B cell (primary cell): ENCODE measurements around the gene CIZ1. TPM values are rescaled to one million over a fixed set of nuclear protein-coding genes. Genes with fewer than 3 reads are reported as not detected.

Experiments
- ATAC-seq: fragments of 200-7000 bp; cut with Tn5 transposase; one replicate; pipeline ENCODE4 v1.10.0; 2021; ENCODE audit warnings: low read depth, mild to moderate bottlenecking, moderate number of reproducible peaks, moderate library complexity
- CTCF ChIA-PET: fragments of 350-600 bp; sonication (Branson Sonifier 250); formaldehyde crosslinking; loops from one replicate; lab custom pipeline; 2021; ENCODE audit warnings: antibody characterized with exemption, inconsistent platforms; lab: Charles Lee
- POLR2A ChIA-PET: fragments of 350-600 bp; sonication (Branson Sonifier 250); formaldehyde crosslinking; loops from one replicate; lab custom pipeline; 2021; ENCODE audit warnings: antibody characterized with exemption; lab: Charles Lee
- DNase-seq: peaks from one replicate; pipeline ENCODE4 v3.0.0; 2013
- H2AFZ ChIP-seq: 2 replicates; pipeline ENCODE4 v1.6.1; 2012; ENCODE audit warnings: mild to moderate bottlenecking, low read depth, low read length; ENCODE audit not compliant: insufficient read depth, poor library complexity, severe bottlenecking
- H3K27ac ChIP-seq, 2 donors: 1 replicate in 1 of 2; 2 replicates in 1 of 2; pipeline ENCODE4 v1.5.1; 2012 to 2013; ENCODE audit warnings: low read length in 2 of 2, mild to moderate bottlenecking in 2 of 2, moderate library complexity in 1 of 2
- H3K27me3 ChIP-seq, 4 experiments: fragments of 200-600 bp in 1 of 4; sonication (generic) in 1 of 4; replicated peaks in 1 of 4; 1 replicate in 2 of 4; 2 replicates in 2 of 4; pipeline versions ENCODE4 v1.6.1 to v1.7.0; 2013 to 2016; ENCODE audit warnings: low read length in 3 of 4, mild to moderate bottlenecking in 2 of 4, mixed read lengths in 1 of 4, moderate library complexity in 1 of 4; ENCODE audit not compliant: insufficient read depth in 4 of 4, control insufficient read depth in 3 of 4; ENCODE audit errors: control extremely low read depth in 1 of 4
- H3K36me3 ChIP-seq, 2 experiments: replicated peaks in 1 of 2; 1 replicate in 1 of 2; 2 replicates in 1 of 2; pipeline versions ENCODE4 v1.6.1 to v1.7.1; 2013; ENCODE audit warnings: low read length in 1 of 2; ENCODE audit not compliant: insufficient read depth in 2 of 2, control insufficient read depth in 1 of 2; ENCODE audit errors: control extremely low read depth in 1 of 2, extremely low read depth in 1 of 2
- H3K4me1 ChIP-seq, 2 donors: fragments of 200-600 bp in 1 of 2; sonication (generic) in 1 of 2; 1 replicate in 1 of 2; 2 replicates in 1 of 2; pipeline versions ENCODE4 v1.5.1 to v1.6.1; 2013 to 2017; ENCODE audit warnings: low read length in 2 of 2; ENCODE audit not compliant: control insufficient read depth in 2 of 2, insufficient read depth in 2 of 2
- H3K4me2 ChIP-seq: replicated peaks from 2 replicates; pipeline ENCODE3; 2012; ENCODE audit warnings: mild to moderate bottlenecking, low read depth, low read length; ENCODE audit not compliant: poor library complexity, severe bottlenecking
- H3K4me3 ChIP-seq, 5 experiments: fragments of 200-600 bp in 1 of 5; sonication (generic) in 1 of 5; 1 replicate in 3 of 5; 2 replicates in 2 of 5; pipeline versions ENCODE4 v1.5.1 to v1.7.0; 2011 to 2016; ENCODE audit warnings: low read length in 4 of 5, mild to moderate bottlenecking in 4 of 5, low read depth in 2 of 5, control low read depth in 1 of 5, moderate library complexity in 1 of 5; ENCODE audit not compliant: insufficient read depth in 1 of 5; ENCODE audit errors: control extremely low read depth in 1 of 5, extremely low read depth in 1 of 5
- H3K79me2 ChIP-seq: fragments of 200-600 bp; sonication (generic); one replicate; pipeline ENCODE4 v1.6.0; 2016; ENCODE audit warnings: low read length; ENCODE audit not compliant: control insufficient read depth, insufficient read depth
- H3K9ac ChIP-seq: fragments of 200-600 bp; sonication (generic); 2 replicates; pipeline ENCODE4 v1.6.1; 2017; ENCODE audit warnings: mild to moderate bottlenecking, low read length, moderate library complexity
- H3K9me3 ChIP-seq, 3 donors: one replicate each; pipeline versions ENCODE4 v1.6.1 to v1.7.1; 2013; ENCODE audit warnings: low read length in 2 of 3; ENCODE audit not compliant: control insufficient read depth in 2 of 3, insufficient read depth in 1 of 3; ENCODE audit errors: control extremely low read depth in 1 of 3
- H4K20me1 ChIP-seq: 2 replicates; pipeline ENCODE4 v1.6.0; 2012; ENCODE audit warnings: mild to moderate bottlenecking, low read length; ENCODE audit not compliant: insufficient read depth, control insufficient read depth, poor library complexity, severe bottlenecking
- H3K27ac Mint-ChIP-seq: one replicate; pipeline ENCODE4 v1.8.0; 2021; ENCODE audit warnings: mixed read lengths
- H3K27me3 Mint-ChIP-seq: one replicate; pipeline ENCODE4 v1.8.0; 2021; ENCODE audit warnings: mixed read lengths
- H3K4me1 Mint-ChIP-seq: one replicate; pipeline ENCODE4 v1.8.0; 2021; ENCODE audit warnings: mixed read lengths
- H3K4me3 Mint-ChIP-seq: one replicate; pipeline ENCODE4 v1.8.0; 2021; ENCODE audit warnings: mixed read lengths
- H3K9me3 Mint-ChIP-seq: one replicate; pipeline ENCODE4 v1.8.0; 2022; ENCODE audit warnings: mixed read lengths; ENCODE audit not compliant: insufficient read depth
- CTCF ChIP-seq: fragments of 200-600 bp; IDR thresholded peaks from one replicate; pipeline ENCODE4 v1.8.0; 2022; ENCODE audit warnings: antibody characterized with exemption, mild to moderate bottlenecking
- EZH2 ChIP-seq: IDR thresholded peaks from 2 replicates; pipeline ENCODE4 v1.6.1; 2012; ENCODE audit warnings: borderline replicate concordance, low read depth, mild to moderate bottlenecking, moderate library complexity, low read length; ENCODE audit not compliant: insufficient read depth, poor library complexity, severe bottlenecking
- WGBS: methylation state at CpG from one replicate; pipeline ENCODE4 v1.1.5; 2013; ENCODE audit warnings: missing lambda C conversion rate; ENCODE audit not compliant: insufficient coverage; 5-methylcytosine and 5-hydroxymethylcytosine counted together
- intact Hi-C: fragments of 100-400 bp; cut with micrococcal nuclease; formaldehyde crosslinking; loops from one replicate; pipeline ENCODE4 v1.10.0; 2022
- polyA plus RNA-seq: library from polyadenylated mRNA; depleted of rRNA; stranded (reverse); fragments of >200 nt; gene quantifications from 2 replicates; pipeline ENCODE4 v1.2.3, GENCODE V29; 2012
- total RNA-seq, 2 donors: library from RNA; stranded (reverse); fragments of 120-200 nt in 1 of 2; gene quantifications; 1 replicate in 1 of 2; 2 replicates in 1 of 2; pipeline versions ENCODE4 v1.2.3 to v1.2.4, GENCODE V29; 2013 to 2022

The CIZ1 gene
- total and polyA plus RNA-seq, 2 donors (not counting 1 experiment from before 2014, with no cell fraction given) = 79.9 to 160 TPM

GRCh38 chr9:128213746-128214497 is 22.6 kb upstream of the CIZ1 start:
- POLR2A ChIA-PET = interaction anchor here (0.6 kb wide), 1 partner anchor 952 kb away, joined by 6 read pairs; no protein-coding TSS in a partner anchor
- CTCF ChIA-PET = no interaction called here

More at GRCh38 chr9:128213746-128214497, 22.6 kb upstream of the CIZ1 start:
- Histone ChIP-seq H3K4me2 (no peak overlapping the region), H3K9ac (no peak overlapping the region), H3K9me3 (peaks cover 0 to 6% (median 0%) of the 10 kb centered on the region in 3 donors), H3K27me3 (peaks cover 0 to 16% (median 0%) of the 10 kb centered on the region in 4 experiments), H3K4me3 (no peak overlapping the region), H3K36me3 (no peaks in the 10 kb centered on the region), H3K79me2 (no peaks in the 10 kb centered on the region), H2AFZ (no peak overlapping the region), H4K20me1 (no peaks in the 10 kb centered on the region), H3K27ac (no peak overlapping the region), H3K4me1 (peaks cover 7 to 13% of the 10 kb centered on the region in 2 donors)
- intact Hi-C loops = no loop called here
- H3K4me1 Mint-ChIP-seq = peaks cover 8% of the 10 kb centered on the region
- TF ChIP-seq EZH2 (no peak), CTCF (no peak)
- no peak overlapping the region for H3K4me3 Mint-ChIP-seq
- WGBS = 80% methylated on average over 12 of the region's 12 CpGs
- ATAC-seq (no peak), DNase-seq (no peak)
- peaks cover 20% of the 10 kb centered on the region for H3K27me3 Mint-ChIP-seq
- H3K27ac Mint-ChIP-seq = no peak overlapping the region
- H3K9me3 Mint-ChIP-seq = no peaks in the 10 kb centered on the region
